GM20000 (cell line): ENCODE measurements around the gene ITGA1.

Source experiments
- DNase-seq: peaks from one replicate; pipeline ENCODE4 v3.0.0; 2012; ENCODE audit warnings: low spot score
- CTCF ChIP-seq: IDR thresholded peaks from 2 replicates; pipeline ENCODE4 v1.5.1; 2012; ENCODE audit warnings: mild to moderate bottlenecking, control low read depth; ENCODE audit errors: extremely low read depth, missing control alignments

The ITGA1 gene

GRCh38 chr5:52987711-52988331, 200.1 kb downstream of the ITGA1 start:
- TF ChIP-seq CTCF: no peak
- DNase-seq: no peak

- DNase-seq: no peak
- TF ChIP-seq CTCF: no peak
Observed at GRCh38 chr5:52988335-52989024, 200.8 kb downstream of the ITGA1 start.

- no peak for TF ChIP-seq CTCF
- DNase-seq: peak; percentile 64
Observed at GRCh38 chr5:52989025-52989780, 201.5 kb downstream of the ITGA1 start, which contains the start of gene ITGA2. Gene ITGA2, plus strand, starts transcription at chr5:52989352. Its CDS starts 117 bp downstream, at chr5:52989469.

- TF ChIP-seq CTCF: no peak
- peak; percentile 45 for DNase-seq
Observed at GRCh38 chr5:52989781-52990527, 202.2 kb downstream of the ITGA1 start.

- TF ChIP-seq CTCF: no peak
- DNase-seq: no peak
Observed at GRCh38 chr5:52990528-52990925, 202.8 kb downstream of the ITGA1 start.

- no peak for TF ChIP-seq CTCF
Observed at GRCh38 chr5:52993367-52993766, 205.7 kb downstream of the ITGA1 start.

More at GRCh38 chr5:52993367-52993766, 205.7 kb downstream of the ITGA1 start:
- DNase-seq: no peak
